Transverse colon (tissue), 4 donors: ENCODE data around the gene CDKN1C. TPM values are rescaled to one million over a fixed set of nuclear protein-coding genes. Genes with fewer than 3 reads are reported as not detected.

Experiments used
- DNase-seq: peaks from one replicate; pipeline ENCODE4 v3.0.0-alpha.2; 2019
- H3K27ac ChIP-seq, 4 donors: fragments of 200-600 bp; sonication (generic); 2 replicates each; pipeline ENCODE4 v1.5.1; 2016 to 2018; ENCODE audit warnings: inconsistent platforms in 4 of 4
- H3K27me3 ChIP-seq: fragments of 200-600 bp; sonication (generic); 2 replicates; pipeline ENCODE4 v1.5.1; 2017; ENCODE audit warnings: inconsistent platforms
- H3K36me3 ChIP-seq, 4 donors: fragments of 200-600 bp; sonication (generic); 2 replicates each; pipeline ENCODE4 v1.5.1; 2017 to 2019; ENCODE audit warnings: inconsistent platforms in 4 of 4
- H3K4me1 ChIP-seq, 4 donors: fragments of 200-600 bp; sonication (generic); 2 replicates each; pipeline ENCODE4 v1.5.1; 2017 to 2020; ENCODE audit warnings: inconsistent platforms in 4 of 4
- H3K4me3 ChIP-seq, 4 donors: fragments of 200-600 bp; sonication (generic); 1 replicate in 1 of 4; 2 replicates in 3 of 4; pipeline versions ENCODE4 v1.5.1 to v1.6.1; 2017 to 2019; ENCODE audit warnings: inconsistent platforms in 4 of 4
- H3K9me3 ChIP-seq, 2 donors: fragments of 200-600 bp; sonication (generic); 2 replicates each; pipeline ENCODE4 v1.5.1; 2017 to 2019; ENCODE audit warnings: inconsistent platforms in 2 of 2
- CTCF ChIP-seq, 5 experiments: fragments of 200-600 bp in 3 of 5; fragments of 450-650 bp in 2 of 5; sonication (generic) in 3 of 5; IDR thresholded peaks; 1 replicate in 2 of 5; 2 replicates in 3 of 5; pipeline ENCODE4 v1.5.1; 2016 to 2017; ENCODE audit warnings: antibody characterized with exemption in 5 of 5, inconsistent platforms in 3 of 5, mild to moderate bottlenecking in 2 of 5, moderate library complexity in 1 of 5
- EP300 ChIP-seq: sonication (generic); formaldehyde crosslinking; IDR thresholded peaks from one replicate; pipeline ENCODE4 v1.6.1; 2017; ENCODE audit warnings: antibody characterized with exemption, low read depth
- POLR2A ChIP-seq: fragments of 450-650 bp; IDR thresholded peaks from one replicate; pipeline ENCODE4 v1.6.1; 2016; ENCODE audit warnings: antibody characterized with exemption, mild to moderate bottlenecking, moderate library complexity
- POLR2AphosphoS5 ChIP-seq, 3 donors: sonication (generic); formaldehyde crosslinking; IDR thresholded peaks; one replicate each; pipeline ENCODE4 v1.6.1; 2016; ENCODE audit warnings: antibody characterized with exemption in 3 of 3
- WGBS, 2 donors: methylation state at CpG; one replicate each; pipeline ENCODE4 v1.1.5; 2018; ENCODE audit warnings: low coverage in 1 of 2; 5-methylcytosine and 5-hydroxymethylcytosine counted together
- in situ Hi-C, 4 donors: fragments of 200-750 bp; cut with MboI; loops; one replicate each; pipeline versions ENCODE4 v1.15.0 to v1.15.1; 2017; ENCODE audit warnings: low sequenced_read_pairs in 3 of 4, low pct_ligation_motif_present in 1 of 4, low pct_unique_long_range_greater_than_20kb in 1 of 4
- intact Hi-C: fragments of 100-400 bp; cut with DNase I; formaldehyde crosslinking; loops from one replicate; pipeline ENCODE4 v1.15.1; 2023; ENCODE audit warnings: low total_unique reads
- total RNA-seq, 4 donors: library from RNA; depleted of rRNA; stranded (reverse); fragments of >200 nt; gene quantifications; one replicate each; pipeline ENCODE4 v1.1.0, GENCODE V29; 2016

The CDKN1C gene
- total RNA-seq, 4 donors from 2014 or later, result 12.4 to 40.0 (median 27.7) TPM

- Histone ChIP-seq H3K36me3 (no peaks in the 10 kb centered on the region), H3K27ac (no peak overlapping the region), H3K27me3 (peaks cover 17% of the 10 kb centered on the region), H3K4me3 (no peak overlapping the region), H3K9me3 (no peaks in the 10 kb centered on the region), H3K4me1 (peaks cover 0 to 21% (median 17%) of the 10 kb centered on the region in 4 donors)
- TF ChIP-seq EP300, result no peak
- no peak for TF ChIP-seq POLR2A
- TF ChIP-seq CTCF (IDR thresholded peaks at IDR 0.05), result no peak
- TF ChIP-seq POLR2AphosphoS5 (IDR thresholded peaks at IDR 0.05), result no peak
- in situ Hi-C loops, result loop anchor here in 2 of 4 donors (25.0 kb wide), 2 partner anchors 443 to 568 kb away; partner anchors contain the start of genes C11orf21 (in 1 of the 2), KCNQ1 (in 1 of the 2), TRPM5 (in 1 of the 2) and TSPAN32 (in 1 of the 2)
- WGBS, 2 donors, result 88% methylated on average over 7 of the region's 7 CpGs; no CpG with 5 or more reads in 1 of the 2 donors
- intact Hi-C loops, result loop anchor here (5.0 to 10.0 kb wide), 2 partner anchors 106 to 563 kb away; no protein-coding TSS in a partner anchor
- no peak for DNase-seq
These were observed 4.9 kb downstream of the CDKN1C start for GRCh38 chr11:2880646-2881045.

GRCh38 chr11:2878782-2879181 lies 6.8 kb downstream of the CDKN1C start:
- peaks cover 0 to 13% (median 7%) of the 10 kb centered on the region in 4 donors for H3K4me1 ChIP-seq
- TF ChIP-seq POLR2A (no peak), POLR2AphosphoS5 (IDR thresholded peaks at IDR 0.05) (no peak), CTCF (IDR thresholded peaks at IDR 0.05) (no peak), EP300 (no peak)
- H3K27me3 ChIP-seq, result peaks cover 11% of the 10 kb centered on the region
- DNase-seq, result no peak
- in situ Hi-C loops (loop anchor here in 2 of 4 donors (5.0 to 25.0 kb wide), 4 partner anchors 346 to 566 kb away; partner anchors contain the start of genes C11orf21 (in 1 of the 2), KCNQ1 (in 1 of the 2), TRPM5 (in 1 of the 2) and TSPAN32 (in 1 of the 2)), intact Hi-C loops (no loop called here)
- H3K4me3 ChIP-seq, result no peak overlapping the region
- 93% methylated on average over 8 of the region's 8 CpGs; no CpG with 5 or more reads in 1 of the 2 donors for WGBS, 2 donors
- H3K36me3 ChIP-seq, result no peaks in the 10 kb centered on the region
- H3K27ac ChIP-seq, result no peak overlapping the region
- H3K9me3 ChIP-seq, result no peaks in the 10 kb centered on the region

- H3K9me3 ChIP-seq, result no peaks in the 10 kb centered on the region
- in situ Hi-C loops, result loop anchor here in 2 of 4 donors (5.0 to 25.0 kb wide), 4 partner anchors 345 to 565 kb away; partner anchors contain the start of genes C11orf21 (in 1 of the 2), KCNQ1 (in 1 of the 2), TRPM5 (in 1 of the 2) and TSPAN32 (in 1 of the 2)
- peaks cover 0 to 1% (median 0%) of the 10 kb centered on the region in 4 donors for H3K4me1 ChIP-seq
- no peaks in the 10 kb centered on the region for H3K36me3 ChIP-seq
- intact Hi-C loops, result no loop called here
- 60% methylated on average over 6 of the region's 6 CpGs; no CpG with 5 or more reads in 1 of the 2 donors for WGBS, 2 donors
- no peak overlapping the region for H3K27ac ChIP-seq
- H3K27me3 ChIP-seq, result peaks cover under 1% of the 10 kb centered on the region
- no peak for TF ChIP-seq CTCF (IDR thresholded peaks at IDR 0.05)
- TF ChIP-seq POLR2A, result no peak
- TF ChIP-seq EP300, result no peak
- peak in 1 of 3 donors; percentile 48 for TF ChIP-seq POLR2AphosphoS5 (IDR thresholded peaks at IDR 0.05)
- H3K4me3 ChIP-seq, result no peak overlapping the region
- DNase-seq, result no peak
These were observed 8.1 kb downstream of the CDKN1C start for GRCh38 chr11:2877474-2877873.

GRCh38 chr11:2874963-2875362 lies 10.6 kb downstream of the CDKN1C start:
- H3K36me3 ChIP-seq, result no peaks in the 10 kb centered on the region
- H3K27me3 ChIP-seq, result peaks cover 21% of the 10 kb centered on the region
- H3K4me1 ChIP-seq, result no peaks in the 10 kb centered on the region
- in situ Hi-C loops, result loop anchor here in 2 of 4 donors (5.0 to 25.0 kb wide), 4 partner anchors 343 to 563 kb away; partner anchors contain the start of genes C11orf21 (in 1 of the 2), KCNQ1 (in 1 of the 2), TRPM5 (in 1 of the 2) and TSPAN32 (in 1 of the 2)
- WGBS, 2 donors, result 91% methylated on average over 10 of the region's 10 CpGs; no CpG with 5 or more reads in 1 of the 2 donors
- DNase-seq, result no peak
- no peak overlapping the region for H3K4me3 ChIP-seq
- TF ChIP-seq POLR2AphosphoS5 (IDR thresholded peaks at IDR 0.05), result no peak
- TF ChIP-seq POLR2A, result no peak
- TF ChIP-seq EP300, result no peak
- no peak for TF ChIP-seq CTCF (IDR thresholded peaks at IDR 0.05)
- intact Hi-C loops, result no loop called here
- H3K9me3 ChIP-seq, result no peaks in the 10 kb centered on the region
- H3K27ac ChIP-seq, result no peak overlapping the region
